ENCODE results near the gene GSG1. TPM values are rescaled to one million over a fixed set of nuclear protein-coding genes. Genes with fewer than 3 reads are reported as not detected.

The GSG1 gene
- total RNA-seq, 1 experiment from 2014 or later = 0.32 TPM

DNA sequence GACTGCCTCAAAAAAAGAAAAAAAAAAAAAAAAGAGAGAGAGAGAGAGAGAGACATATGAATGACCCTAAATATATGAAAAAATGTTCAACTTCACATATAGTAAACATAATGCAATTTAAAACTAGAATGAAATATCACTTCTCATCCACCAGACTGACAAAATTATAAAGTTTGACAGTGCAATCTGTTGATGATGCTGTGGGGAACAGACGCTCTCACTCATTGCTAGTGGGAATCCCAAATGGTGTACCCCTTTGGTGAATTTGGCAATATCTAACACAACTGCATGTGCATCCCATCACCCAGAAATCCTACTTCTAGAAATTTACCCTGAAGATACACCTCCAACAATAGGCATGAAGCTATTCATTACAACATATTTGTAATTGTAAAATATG lies 2.3 kb upstream of the GSG1 start:
- no peak overlapping the region for H3K27ac ChIP-seq
- H3K9me3 ChIP-seq (replicated peaks) = no peaks in the 10 kb centered on the region
- no peak overlapping the region for H3K4me3 ChIP-seq
- DNase-seq (ENCODE audit: low read depth in 1 of 2, low spot score in 2 of 2) = no peak
- H3K36me3 ChIP-seq = 0 out of 2 replicates have a peak, but pooled peaks cover 3% of the 10 kb centered on the region
- peaks cover 18% of the 10 kb centered on the region for H3K4me1 ChIP-seq (replicated peaks)
- no peaks in the 10 kb centered on the region for H3K27me3 ChIP-seq (replicated peaks)

DNA sequence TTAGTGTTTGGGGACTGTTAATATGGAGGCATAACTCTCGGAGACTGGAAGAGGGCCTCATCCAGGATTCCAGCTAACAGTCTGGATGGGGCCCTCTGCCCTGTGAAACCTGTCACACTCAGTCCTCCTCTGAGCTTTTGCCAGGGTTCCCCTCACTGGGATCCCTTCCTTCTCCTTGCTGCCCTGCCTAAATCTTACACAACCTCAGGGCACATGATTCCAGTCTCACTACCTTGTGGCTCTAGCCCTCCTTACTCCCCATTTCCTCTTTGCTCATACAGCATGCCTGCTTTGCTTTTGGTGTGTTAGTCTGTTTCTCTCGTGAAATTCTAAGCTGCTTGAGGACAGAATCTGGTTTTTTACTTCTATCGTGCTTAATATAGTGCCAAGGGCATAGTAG lies 942 bp upstream of the GSG1 start:
- no peaks in the 10 kb centered on the region for H3K9me3 ChIP-seq (replicated peaks)
- H3K4me1 ChIP-seq (replicated peaks) = peaks cover 32% of the 10 kb centered on the region
- no peak for DNase-seq (ENCODE audit: low read depth in 1 of 2, low spot score in 2 of 2)
- no peak overlapping the region for H3K27ac ChIP-seq
- no peak overlapping the region for H3K4me3 ChIP-seq
- no peaks in the 10 kb centered on the region for H3K27me3 ChIP-seq (replicated peaks)
- 0 out of 2 replicates have a peak, but pooled peaks cover 3% of the 10 kb centered on the region for H3K36me3 ChIP-seq

DNA sequence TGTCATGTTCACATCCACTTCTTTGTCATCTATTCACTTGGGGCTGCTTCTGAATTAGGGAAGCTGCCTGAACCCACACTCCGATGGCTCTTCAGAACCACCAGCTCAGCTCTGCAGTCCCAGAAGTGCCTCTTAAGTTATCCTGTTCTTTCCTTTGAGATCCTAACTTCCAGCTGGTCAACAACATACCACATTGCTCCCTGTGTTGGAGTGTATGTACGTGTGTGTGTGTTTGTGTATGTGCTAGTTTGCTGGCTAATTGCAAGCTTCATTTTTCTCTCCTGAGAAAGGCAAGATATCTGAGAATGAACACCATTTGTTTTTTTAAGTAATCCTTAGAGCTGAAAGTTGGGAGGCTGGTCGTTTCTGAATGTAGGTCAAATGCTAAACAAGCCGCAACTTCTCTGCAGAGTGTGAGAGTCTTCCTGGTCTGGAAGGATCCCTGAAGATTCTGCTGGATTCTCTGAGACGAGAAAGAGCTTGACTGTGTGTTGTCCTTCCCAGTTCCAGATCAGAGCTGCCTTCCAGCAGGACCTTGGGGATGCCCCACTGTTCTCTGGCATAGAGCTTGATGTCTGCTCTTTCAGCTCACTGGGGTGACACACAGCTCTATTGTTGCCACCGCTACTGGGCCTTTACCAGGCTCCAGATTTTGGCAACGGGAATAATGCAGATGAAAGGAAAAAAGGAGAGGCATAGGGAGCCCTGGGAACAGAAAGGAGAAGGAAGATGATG lies 839 bp downstream of the GSG1 start:
- H3K36me3 ChIP-seq = 0 out of 2 replicates have a peak, but pooled peaks cover 3% of the 10 kb centered on the region
- no peak overlapping the region for H3K4me3 ChIP-seq
- peaks cover 47% of the 10 kb centered on the region for H3K4me1 ChIP-seq (replicated peaks)
- H3K27me3 ChIP-seq (replicated peaks) = no peaks in the 10 kb centered on the region
- peak overlapping the region; percentile 100 for H3K27ac ChIP-seq
- no peaks in the 10 kb centered on the region for H3K9me3 ChIP-seq (replicated peaks)
- no peak for DNase-seq (ENCODE audit: low read depth in 1 of 2, low spot score in 2 of 2)

DNA sequence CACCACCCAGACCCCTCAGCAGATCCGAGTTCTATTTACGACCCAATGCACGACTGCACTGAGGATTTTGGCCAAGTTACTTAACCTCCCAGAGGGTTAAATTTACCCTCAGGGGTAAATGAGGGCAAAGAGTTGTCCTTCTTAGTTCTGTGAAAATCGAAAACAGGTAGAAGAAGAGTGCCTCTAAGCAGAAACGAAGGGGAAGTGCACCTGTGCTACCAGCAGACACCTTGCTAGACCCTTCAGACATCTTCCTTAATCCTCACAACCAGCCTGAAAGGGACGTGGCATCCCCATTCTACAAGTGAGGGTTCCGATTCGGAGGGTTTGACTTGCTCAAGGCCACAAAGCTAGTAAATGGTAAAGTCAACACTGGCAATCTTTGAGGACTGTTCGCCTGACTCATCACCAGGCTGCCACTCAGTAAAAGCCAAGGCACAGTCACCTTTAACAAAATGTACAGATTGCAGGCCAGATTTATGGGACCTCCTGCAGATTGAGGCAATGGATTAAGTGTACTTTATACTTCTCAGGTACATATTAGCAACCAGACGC lies 1.6 kb downstream of the GSG1 start:
- Histone ChIP-seq H3K9me3 (replicated peaks) (no peaks in the 10 kb centered on the region), H3K36me3 (0 out of 2 replicates have a peak, but pooled peaks cover 3% of the 10 kb centered on the region), H3K4me1 (replicated peaks) (peaks cover 51% of the 10 kb centered on the region), H3K27ac (peak overlapping the region; percentile 100), H3K27me3 (replicated peaks) (no peaks in the 10 kb centered on the region), H3K4me3 (peak overlapping the region; percentile 45)
- DNase-seq (ENCODE audit: low read depth in 1 of 2, low spot score in 2 of 2) = peak in 1 of 2 experiments; percentile 50

DNA sequence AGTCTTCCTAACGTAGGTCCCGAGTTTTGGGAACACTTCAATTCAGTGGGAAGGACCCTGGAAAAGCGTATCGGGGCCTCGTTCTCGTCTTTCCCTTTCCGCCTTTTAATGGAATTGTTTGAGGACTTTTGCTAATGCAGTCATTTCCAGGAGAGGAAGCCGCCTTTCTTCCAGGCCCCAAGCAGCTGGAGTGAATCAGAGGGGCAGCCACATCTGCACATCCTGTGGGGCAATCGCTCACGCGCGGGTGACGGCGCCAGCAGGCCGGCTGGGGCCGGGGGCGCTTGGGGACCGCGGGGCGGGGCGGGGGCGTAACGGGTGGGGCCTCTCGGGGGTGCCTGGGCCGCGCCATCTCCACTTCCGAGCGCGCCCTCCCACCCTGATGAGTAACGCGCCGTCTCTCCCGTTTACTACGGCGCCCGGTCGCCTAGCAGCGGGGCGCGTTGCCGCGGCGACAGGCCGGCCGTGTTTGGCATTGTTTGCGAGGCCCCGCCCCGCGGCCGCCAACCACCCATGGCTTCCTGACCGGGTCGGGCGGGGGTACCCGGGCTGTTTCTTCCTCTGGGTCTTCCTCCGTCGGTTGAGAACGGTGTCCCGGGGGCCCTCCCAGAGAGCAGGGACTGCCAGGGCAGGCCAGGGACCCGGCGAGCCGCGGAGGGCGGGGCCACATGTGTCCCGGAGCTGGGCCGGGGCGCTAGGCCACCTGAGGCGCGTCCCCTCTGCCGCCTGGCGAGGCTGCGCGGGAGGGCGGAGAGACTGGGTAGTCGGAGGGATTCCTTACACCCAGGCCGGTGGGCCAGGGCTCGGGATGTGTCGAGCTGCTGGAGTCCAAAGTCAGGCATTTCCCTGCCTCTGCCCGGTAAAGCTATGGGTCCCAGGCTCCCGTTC lies 2.3 kb downstream of the GSG1 start:
- Histone ChIP-seq H3K4me1 (replicated peaks) (peaks cover 51% of the 10 kb centered on the region), H3K36me3 (0 out of 2 replicates have a peak, but pooled peaks cover 3% of the 10 kb centered on the region), H3K4me3 (peak overlapping the region; percentile 45), H3K27me3 (replicated peaks) (no peaks in the 10 kb centered on the region), H3K9me3 (replicated peaks) (no peaks in the 10 kb centered on the region), H3K27ac (peak overlapping the region; percentile 100)
- DNase-seq (ENCODE audit: low read depth in 1 of 2, low spot score in 2 of 2) = peak; percentile 94 to 96

DNA sequence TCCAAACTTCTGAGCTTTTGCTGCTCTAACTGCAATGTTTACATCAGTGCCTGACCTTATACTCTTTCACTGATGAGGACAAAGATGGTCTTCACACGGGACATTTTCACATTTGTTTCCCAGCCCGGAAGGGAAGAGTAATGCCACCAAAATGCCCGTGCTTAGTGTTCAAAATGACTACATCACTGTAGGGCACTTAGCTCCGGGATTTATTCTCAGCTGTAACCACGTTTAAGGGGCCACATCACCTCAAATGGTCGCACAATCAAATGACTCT lies 2.9 kb downstream of the GSG1 start:
- peak overlapping the region; percentile 45 for H3K4me3 ChIP-seq
- H3K27ac ChIP-seq = peak overlapping the region; percentile 100
- 0 out of 2 replicates have a peak, but pooled peaks cover 3% of the 10 kb centered on the region for H3K36me3 ChIP-seq
- no peaks in the 10 kb centered on the region for H3K27me3 ChIP-seq (replicated peaks)
- peak in 1 of 2 experiments; percentile 31 for DNase-seq (ENCODE audit: low read depth in 1 of 2, low spot score in 2 of 2)
- no peaks in the 10 kb centered on the region for H3K9me3 ChIP-seq (replicated peaks)
- peaks cover 57% of the 10 kb centered on the region for H3K4me1 ChIP-seq (replicated peaks)

DNA sequence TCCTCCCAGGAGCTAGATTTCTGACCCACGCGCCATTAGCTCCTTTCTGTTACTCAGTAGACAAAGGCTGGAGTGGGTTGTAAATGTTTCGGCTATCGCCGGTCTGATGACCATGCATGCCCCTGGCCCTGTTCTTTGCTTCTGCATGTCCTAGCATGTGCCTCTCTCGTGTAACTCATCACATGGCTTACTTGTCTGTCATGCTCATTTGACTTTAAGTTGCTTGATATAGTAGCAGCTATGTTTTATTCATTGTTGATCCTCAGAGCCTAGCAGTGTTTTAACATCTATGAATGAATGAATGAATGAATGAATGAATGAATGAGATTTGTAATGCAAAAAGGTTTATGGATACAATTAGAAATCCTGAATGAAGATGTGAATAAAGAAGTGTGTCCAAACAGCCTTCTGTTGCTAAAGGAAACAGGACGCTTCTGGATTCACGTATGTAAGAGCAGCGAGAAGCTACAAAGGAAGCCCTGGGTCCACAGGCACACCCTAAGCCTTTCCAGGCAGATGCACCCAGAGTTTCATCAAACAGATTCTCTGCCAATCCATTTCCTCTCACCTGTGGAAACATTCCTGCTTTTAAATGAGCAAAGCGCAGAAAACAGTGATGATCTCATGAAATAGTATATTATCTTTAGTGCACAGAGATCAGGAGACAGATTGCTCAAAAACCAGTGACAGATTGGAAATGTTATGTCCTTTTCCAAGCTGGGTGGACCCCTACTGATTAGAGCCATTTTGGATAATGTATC lies 3.4 kb downstream of the GSG1 start:
- no peak for DNase-seq (ENCODE audit: low read depth in 1 of 2, low spot score in 2 of 2)
- Histone ChIP-seq H3K4me3 (no peak overlapping the region), H3K27ac (peak overlapping the region; percentile 100), H3K4me1 (replicated peaks) (peaks cover 62% of the 10 kb centered on the region), H3K36me3 (0 out of 2 replicates have a peak, but pooled peaks cover 3% of the 10 kb centered on the region), H3K9me3 (replicated peaks) (no peaks in the 10 kb centered on the region), H3K27me3 (replicated peaks) (no peaks in the 10 kb centered on the region)

DNA sequence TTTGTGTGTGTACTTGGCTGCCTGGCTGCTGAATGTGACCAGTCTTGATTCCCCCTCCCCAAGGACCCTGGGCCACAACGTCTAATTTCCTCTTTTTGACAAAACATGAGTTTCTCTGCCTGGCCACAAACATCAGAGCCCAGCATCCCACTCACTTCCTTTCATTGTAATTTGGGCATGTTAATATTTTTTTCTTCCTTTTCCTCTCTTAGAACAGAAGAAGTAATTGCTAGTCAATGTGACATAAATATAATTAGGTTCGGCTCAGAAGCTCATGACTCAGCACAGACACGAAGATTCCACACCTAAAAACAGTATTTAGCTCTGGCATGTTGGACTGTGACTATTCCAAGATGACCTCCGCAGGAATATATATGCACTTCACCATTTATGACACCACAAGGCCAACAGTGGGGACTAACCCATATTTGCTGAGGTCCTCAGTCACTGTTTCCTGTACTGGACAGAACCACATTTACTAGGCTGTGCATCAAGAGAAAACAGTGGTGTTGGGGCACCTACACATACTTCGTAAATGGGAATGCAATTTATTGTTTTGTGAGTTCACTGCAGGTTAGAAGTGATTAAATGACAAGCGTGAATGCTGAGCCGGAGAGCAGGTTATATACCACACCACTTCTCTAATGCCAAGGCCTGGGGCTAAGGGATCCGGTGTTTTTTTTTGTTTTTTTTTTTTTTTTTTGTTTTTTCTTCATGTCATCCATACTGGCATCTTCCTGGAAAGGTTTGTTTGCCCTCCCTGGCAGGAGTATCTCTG lies 4.2 kb downstream of the GSG1 start:
- Histone ChIP-seq H3K36me3 (0 out of 2 replicates have a peak, but pooled peaks cover 3% of the 10 kb centered on the region), H3K4me1 (replicated peaks) (peaks cover 70% of the 10 kb centered on the region), H3K27me3 (replicated peaks) (no peaks in the 10 kb centered on the region), H3K27ac (peak overlapping the region; percentile 100), H3K4me3 (no peak overlapping the region), H3K9me3 (replicated peaks) (no peaks in the 10 kb centered on the region)
- no peak for DNase-seq (ENCODE audit: low read depth in 1 of 2, low spot score in 2 of 2)

DNA sequence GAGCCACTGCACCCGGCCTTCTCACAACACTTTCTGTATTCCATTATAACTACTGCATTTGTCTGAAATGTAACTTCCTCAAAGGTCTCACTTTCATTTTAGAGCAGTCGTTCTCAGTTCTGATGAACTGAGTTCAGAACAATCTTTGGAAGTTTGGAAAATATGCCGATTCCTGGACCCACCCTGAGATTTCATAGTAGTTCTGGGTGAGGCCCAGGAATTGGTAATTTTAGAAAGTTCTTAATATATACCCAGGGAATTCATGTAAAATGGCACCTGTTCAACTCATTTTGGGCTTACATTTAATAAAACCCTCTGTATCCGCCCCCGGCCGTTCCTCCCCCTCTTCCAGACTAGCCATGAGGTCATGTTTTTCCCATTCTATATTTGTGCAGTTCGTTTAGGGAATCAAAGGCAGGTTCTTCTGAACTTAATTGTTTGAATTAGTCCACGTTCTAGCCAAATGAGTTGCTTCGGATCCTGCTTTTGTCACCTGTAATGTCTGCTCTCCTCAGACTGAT lies 5.9 kb downstream of the GSG1 start:
- H3K4me3 ChIP-seq = no peak overlapping the region
- DNase-seq (ENCODE audit: low read depth in 1 of 2, low spot score in 2 of 2) = no peak
- H3K36me3 ChIP-seq = 0 out of 2 replicates have a peak, but pooled peaks cover 3% of the 10 kb centered on the region
- H3K4me1 ChIP-seq (replicated peaks) = peaks cover 78% of the 10 kb centered on the region
- no peaks in the 10 kb centered on the region for H3K9me3 ChIP-seq (replicated peaks)
- no peaks in the 10 kb centered on the region for H3K27me3 ChIP-seq (replicated peaks)
- H3K27ac ChIP-seq = peak overlapping the region; percentile 100

DNA sequence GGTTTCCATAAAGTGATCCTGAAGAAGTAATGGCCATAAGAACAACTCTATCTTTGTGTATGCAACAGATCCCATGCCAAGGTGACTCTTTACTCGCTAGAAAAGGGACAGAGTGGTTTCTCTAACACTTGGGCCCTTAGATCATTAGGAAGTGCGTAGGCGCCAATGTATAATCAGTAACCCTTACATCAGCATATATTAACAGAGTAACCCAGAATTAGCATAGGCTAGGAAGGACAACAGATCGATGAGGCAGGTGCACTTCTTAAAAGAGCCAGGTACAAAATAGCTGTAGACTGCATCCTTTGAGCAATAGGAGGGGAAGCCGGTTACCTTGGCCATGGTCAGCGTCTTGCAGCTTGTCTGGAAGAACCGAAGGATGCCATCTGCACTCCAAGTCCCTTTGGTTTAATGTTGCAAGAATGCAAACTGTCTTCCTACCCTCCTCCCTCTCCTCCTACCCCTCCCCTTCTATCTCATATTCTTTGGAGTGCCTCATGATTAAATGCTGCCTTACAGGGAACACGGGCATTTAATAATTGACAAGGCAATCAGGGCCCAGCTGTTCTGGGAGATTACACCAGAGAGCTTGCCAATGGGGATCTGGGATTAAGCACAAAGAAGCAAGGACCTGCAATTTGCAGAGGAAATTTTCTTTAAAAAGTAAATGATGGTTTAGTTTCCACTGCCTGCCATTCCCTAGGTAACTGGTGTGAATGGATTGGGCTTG lies 8.0 kb downstream of the GSG1 start:
- peaks cover 60% of the 10 kb centered on the region for H3K4me1 ChIP-seq (replicated peaks)
- DNase-seq (ENCODE audit: low read depth in 1 of 2, low spot score in 2 of 2) = no peak
- no peaks in the 10 kb centered on the region for H3K9me3 ChIP-seq (replicated peaks)
- no peak overlapping the region for H3K4me3 ChIP-seq
- no peaks in the 10 kb centered on the region for H3K27me3 ChIP-seq (replicated peaks)
- H3K27ac ChIP-seq = no peak overlapping the region
- no peaks in the 10 kb centered on the region for H3K36me3 ChIP-seq

DNA sequence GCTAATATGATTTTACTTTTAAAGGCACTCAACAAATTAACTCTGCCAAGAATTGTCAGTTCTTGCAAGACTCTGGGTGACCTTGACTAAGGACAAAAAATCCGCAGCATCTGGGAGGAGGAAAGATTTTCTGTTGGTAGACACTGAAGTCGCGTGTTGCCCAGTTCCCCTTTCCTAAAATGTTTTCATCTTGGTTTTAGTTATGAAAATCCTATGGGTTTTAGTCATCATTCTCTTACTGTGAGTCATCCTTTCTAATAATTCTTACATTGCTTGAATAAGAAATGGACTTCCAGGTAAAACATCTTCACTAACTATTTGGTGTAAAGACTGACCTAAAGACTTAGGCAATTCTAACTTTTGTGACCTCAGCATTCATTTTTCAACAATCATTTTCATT lies 9.1 kb downstream of the GSG1 start:
- Histone ChIP-seq H3K27me3 (replicated peaks) (no peaks in the 10 kb centered on the region), H3K9me3 (replicated peaks) (no peaks in the 10 kb centered on the region), H3K36me3 (no peaks in the 10 kb centered on the region), H3K4me1 (replicated peaks) (peaks cover 49% of the 10 kb centered on the region), H3K27ac (peak overlapping the region; percentile 17; the same call in 1 of the 2 replicates), H3K4me3 (no peak overlapping the region)
- peak in 1 of 2 experiments; percentile 35 for DNase-seq (ENCODE audit: low read depth in 1 of 2, low spot score in 2 of 2)

DNA sequence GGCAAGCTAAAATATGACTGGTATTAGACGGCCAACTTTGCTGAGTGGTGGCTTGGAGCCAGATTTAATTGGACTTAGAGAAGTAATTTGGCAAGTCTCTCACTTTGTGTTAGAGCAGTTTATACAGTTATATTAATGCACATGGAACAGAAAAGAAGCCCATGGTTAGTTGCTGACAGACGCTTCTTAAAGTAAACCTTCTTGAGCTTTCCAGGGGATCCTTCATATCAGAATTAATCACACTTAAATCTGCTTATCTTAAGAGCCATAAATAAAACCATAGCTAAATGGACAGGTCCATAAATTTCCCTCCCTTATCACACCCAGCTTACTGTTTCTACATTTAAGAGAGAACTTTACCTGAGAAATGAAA lies 9.6 kb downstream of the GSG1 start:
- Histone ChIP-seq H3K4me3 (no peak overlapping the region), H3K27ac (peak overlapping the region; percentile 17), H3K27me3 (replicated peaks) (no peaks in the 10 kb centered on the region), H3K4me1 (replicated peaks) (peaks cover 44% of the 10 kb centered on the region), H3K36me3 (no peaks in the 10 kb centered on the region), H3K9me3 (replicated peaks) (no peaks in the 10 kb centered on the region)
- no peak for DNase-seq (ENCODE audit: low read depth in 1 of 2, low spot score in 2 of 2)
